Stimulated activated CD4-positive, alpha-beta T cell treated with anti-CD3 and anti-CD28 coated beads, Interleukin-1b, Interleukin-23, amount 100 ng/mL, for 1 hour (primary cell): ENCODE data around the gene MICAL2.

Source experiments
- DNase-seq, 2 donors: peaks; one replicate each; pipeline ENCODE4 v3.0.0-alpha.2; 2020; ENCODE audit warnings: low read depth in 2 of 2

The MICAL2 gene

GRCh38 chr11:12229450-12230229 lies 119.2 kb downstream of the MICAL2 start:
- DNase-seq: no peak

- DNase-seq: no peak
These were observed 121.8 kb downstream of the MICAL2 start for GRCh38 chr11:12232160-12232559.

- no peak for DNase-seq
These were observed 122.6 kb downstream of the MICAL2 start for GRCh38 chr11:12232817-12233601.

GRCh38 chr11:12233602-12233925 lies 123.2 kb downstream of the MICAL2 start:
- DNase-seq: no peak

- DNase-seq: no peak
These were observed 123.8 kb downstream of the MICAL2 start for GRCh38 chr11:12234221-12234620.

GRCh38 chr11:12235080-12235479 lies 124.7 kb downstream of the MICAL2 start:
- no peak for DNase-seq

- DNase-seq: no peak
These were observed 125.2 kb downstream of the MICAL2 start for GRCh38 chr11:12235553-12235946.

- no peak for DNase-seq
These were observed 125.8 kb downstream of the MICAL2 start for GRCh38 chr11:12235947-12236743.

- no peak for DNase-seq
These were observed 126.3 kb downstream of the MICAL2 start for GRCh38 chr11:12236744-12237101.

- DNase-seq: no peak
These were observed 127.0 kb downstream of the MICAL2 start for GRCh38 chr11:12237381-12237784.

GRCh38 chr11:12238420-12238819 lies 128.0 kb downstream of the MICAL2 start:
- DNase-seq: no peak

GRCh38 chr11:12239396-12239795 lies 129.0 kb downstream of the MICAL2 start:
- no peak for DNase-seq

GRCh38 chr11:12239804-12240371 lies 129.5 kb downstream of the MICAL2 start:
- no peak for DNase-seq

GRCh38 chr11:12240677-12241076 lies 130.3 kb downstream of the MICAL2 start:
- DNase-seq: no peak

- DNase-seq: no peak
These were observed 131.0 kb downstream of the MICAL2 start for GRCh38 chr11:12241401-12241800.

- DNase-seq: no peak
These were observed 131.7 kb downstream of the MICAL2 start for GRCh38 chr11:12241971-12242672.

GRCh38 chr11:12242966-12243365 lies 132.6 kb downstream of the MICAL2 start:
- DNase-seq: no peak

- DNase-seq: no peak
These were observed 133.1 kb downstream of the MICAL2 start for GRCh38 chr11:12243486-12243885.

GRCh38 chr11:12243911-12244550 lies 133.6 kb downstream of the MICAL2 start:
- no peak for DNase-seq

GRCh38 chr11:12245091-12245490 lies 134.7 kb downstream of the MICAL2 start:
- no peak for DNase-seq

- DNase-seq: no peak
These were observed 135.2 kb downstream of the MICAL2 start for GRCh38 chr11:12245549-12246016.
